ENCODE data around the gene PAPPA. TPM values are rescaled to one million over a fixed set of nuclear protein-coding genes. Genes with fewer than 3 reads are reported as not detected.

Gene PAPPA
- total and polyA plus RNA-seq, 12 donors: 0.22 to 23.9 (median 5.7) TPM

DNA sequence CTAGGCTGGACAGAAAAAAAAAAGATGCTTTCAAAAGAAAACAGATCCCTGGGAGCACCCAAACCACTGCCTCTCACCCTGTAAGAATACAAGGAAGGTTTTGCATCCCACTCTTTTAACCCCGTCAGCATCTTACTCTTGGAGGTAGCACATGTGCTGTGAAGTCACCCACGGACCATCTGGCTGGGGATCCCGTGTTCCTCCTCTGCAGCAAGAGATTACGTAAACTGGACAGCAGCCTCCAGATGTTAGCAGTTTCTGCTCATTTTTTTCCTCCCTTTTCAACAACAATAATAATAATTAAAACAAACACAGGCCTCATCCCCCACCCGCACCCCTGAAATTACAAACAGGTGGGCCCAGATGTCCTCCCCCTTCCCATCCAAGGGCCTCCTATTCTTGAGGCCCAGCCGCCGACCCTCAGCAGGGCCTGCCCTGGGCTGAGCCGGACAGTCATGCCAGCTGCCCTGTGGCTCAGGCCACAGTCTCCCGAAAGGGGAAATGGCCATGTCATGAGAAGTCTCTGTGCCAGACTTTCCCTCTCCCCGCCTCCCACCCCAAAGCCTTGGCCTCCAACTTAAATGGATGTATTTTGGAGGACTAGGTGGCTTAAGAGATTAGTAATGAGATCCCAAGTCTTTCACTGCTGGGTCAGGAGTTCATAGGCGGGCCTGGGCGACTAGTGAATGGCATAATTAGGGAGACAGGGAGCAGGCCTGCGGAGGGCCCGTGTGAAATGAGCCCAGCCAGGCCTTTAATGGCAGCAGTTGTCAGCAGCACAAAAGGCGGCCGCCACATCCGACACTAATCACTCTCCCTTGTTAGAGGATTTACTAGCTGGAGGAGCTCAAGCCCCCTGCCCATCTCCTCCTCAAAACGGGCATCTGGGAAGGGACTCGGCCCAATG is 165.1 kb downstream of the PAPPA start:
- Histone ChIP-seq H3K36me3 (replicated peaks in 1 of 2) (no peaks in the 10 kb centered on the region), H3K9me3 (replicated peaks in 1 of 3) (no peaks in the 10 kb centered on the region), H3K4me3 (no peak overlapping the region), H3K27ac (no peak overlapping the region), H3K4me1 (replicated peaks in 1 of 2) (no peaks in the 10 kb centered on the region), H3K27me3 (no peaks in the 10 kb centered on the region)
- 79 to 87% (median 82%) methylated on average over 16 to 19 of the region's 19 CpGs for WGBS, 4 donors
- no peak for TF ChIP-seq POLR2A (IDR thresholded peaks at IDR 0.05)
- TF ChIP-seq, protein P1, sequence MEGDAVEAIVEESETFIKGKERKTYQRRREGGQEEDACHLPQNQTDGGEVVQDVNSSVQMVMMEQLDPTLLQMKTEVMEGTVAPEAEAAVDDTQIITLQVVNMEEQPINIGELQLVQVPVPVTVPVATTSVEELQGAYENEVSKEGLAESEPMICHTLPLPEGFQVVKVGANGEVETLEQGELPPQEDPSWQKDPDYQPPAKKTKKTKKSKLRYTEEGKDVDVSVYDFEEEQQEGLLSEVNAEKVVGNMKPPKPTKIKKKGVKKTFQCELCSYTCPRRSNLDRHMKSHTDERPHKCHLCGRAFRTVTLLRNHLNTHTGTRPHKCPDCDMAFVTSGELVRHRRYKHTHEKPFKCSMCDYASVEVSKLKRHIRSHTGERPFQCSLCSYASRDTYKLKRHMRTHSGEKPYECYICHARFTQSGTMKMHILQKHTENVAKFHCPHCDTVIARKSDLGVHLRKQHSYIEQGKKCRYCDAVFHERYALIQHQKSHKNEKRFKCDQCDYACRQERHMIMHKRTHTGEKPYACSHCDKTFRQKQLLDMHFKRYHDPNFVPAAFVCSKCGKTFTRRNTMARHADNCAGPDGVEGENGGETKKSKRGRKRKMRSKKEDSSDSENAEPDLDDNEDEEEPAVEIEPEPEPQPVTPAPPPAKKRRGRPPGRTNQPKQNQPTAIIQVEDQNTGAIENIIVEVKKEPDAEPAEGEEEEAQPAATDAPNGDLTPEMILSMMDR (IDR thresholded peaks at IDR 0.05): no peak
- peak in 2 of 7 donors; percentile 16 to 53 for DNase-seq
- intact Hi-C loops (cut with DNase I): no loop called here

DNA sequence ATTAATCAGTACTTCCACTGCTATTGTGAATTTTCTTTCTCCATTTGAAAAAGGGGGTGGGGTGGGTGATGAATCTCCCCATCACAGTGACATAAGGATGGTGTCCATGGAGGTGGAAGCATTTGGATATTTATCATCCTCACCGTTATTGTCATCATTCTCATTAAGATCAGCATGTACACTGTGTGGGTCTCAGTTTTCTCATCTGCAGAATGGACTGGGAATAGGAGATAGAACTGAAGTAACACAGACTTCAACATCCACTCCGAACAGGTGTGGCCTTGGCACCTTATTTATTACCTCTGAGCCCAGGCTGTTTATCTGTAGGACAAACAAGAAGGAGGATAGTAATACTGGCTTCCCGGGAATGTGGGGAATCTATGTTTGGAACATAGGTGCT is 165.9 kb downstream of the PAPPA start:
- Histone ChIP-seq H3K27me3 (no peaks in the 10 kb centered on the region), H3K4me3 (no peak overlapping the region), H3K9me3 (replicated peaks in 1 of 3) (no peaks in the 10 kb centered on the region), H3K36me3 (replicated peaks in 1 of 2) (no peaks in the 10 kb centered on the region), H3K27ac (no peak overlapping the region), H3K4me1 (replicated peaks in 1 of 2) (no peaks in the 10 kb centered on the region)
- DNase-seq: no peak
- 74 to 84% (median 83%) methylated on average over 3 of the region's 3 CpGs for WGBS, 4 donors
- no peak for TF ChIP-seq POLR2A (IDR thresholded peaks at IDR 0.05)
- TF ChIP-seq, protein P1 (IDR thresholded peaks at IDR 0.05): no peak
- intact Hi-C loops (cut with DNase I): no loop called here

DNA sequence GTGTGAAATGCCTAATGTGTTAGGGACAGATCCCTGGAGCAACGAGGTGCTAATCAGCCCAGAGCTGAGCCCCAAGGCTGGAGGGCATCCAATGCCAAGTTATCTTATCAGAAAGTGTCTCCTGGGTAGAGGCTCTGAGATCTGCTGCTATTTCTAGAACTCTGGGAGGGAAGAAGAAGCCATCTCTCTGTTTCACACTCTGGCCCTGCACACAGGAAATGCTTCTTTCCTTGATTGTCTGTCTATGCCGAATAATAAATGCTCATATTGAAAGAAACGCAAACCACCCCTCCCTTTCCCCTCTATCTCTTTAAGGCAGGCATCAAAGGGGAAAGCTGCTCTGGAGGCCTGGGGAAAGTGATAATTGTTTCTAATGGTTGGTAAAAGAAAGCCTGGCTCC is 166.7 kb downstream of the PAPPA start:
- H3K27me3 ChIP-seq: no peaks in the 10 kb centered on the region
- 29 to 44% (median 34%) methylated on average over 3 of the region's 3 CpGs for WGBS, 4 donors
- DNase-seq: no peak
- H3K36me3 ChIP-seq (replicated peaks in 1 of 2): no peaks in the 10 kb centered on the region
- H3K9me3 ChIP-seq (replicated peaks in 1 of 3): no peaks in the 10 kb centered on the region
- intact Hi-C loops (cut with DNase I): no loop called here
- no peak overlapping the region for H3K27ac ChIP-seq
- no peak for TF ChIP-seq POLR2A (IDR thresholded peaks at IDR 0.05)
- TF ChIP-seq, protein P1 (IDR thresholded peaks at IDR 0.05): no peak
- no peak overlapping the region for H3K4me3 ChIP-seq
- no peaks in the 10 kb centered on the region for H3K4me1 ChIP-seq (replicated peaks in 1 of 2)

DNA sequence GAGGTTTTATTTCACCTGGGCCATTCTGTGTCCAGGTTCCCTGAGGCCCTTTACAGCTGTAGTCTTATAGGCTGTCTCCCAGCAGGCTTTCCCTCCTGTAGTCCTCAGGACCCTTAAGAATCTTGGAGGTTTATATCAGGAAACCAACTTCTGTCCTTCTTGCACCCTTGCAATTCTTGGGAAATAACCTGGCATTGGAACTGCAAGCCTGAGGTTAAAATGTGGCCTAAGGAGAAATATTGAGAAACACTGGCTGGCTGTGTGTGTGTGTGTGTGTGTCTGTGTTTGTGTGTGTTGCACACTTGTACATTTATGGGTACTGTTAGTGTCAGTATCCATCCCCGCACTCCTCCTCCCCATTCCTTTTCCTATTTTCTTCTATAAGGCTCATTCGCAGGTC is 168.9 kb downstream of the PAPPA start:
- TF ChIP-seq, protein P1 (IDR thresholded peaks at IDR 0.05): no peak
- TF ChIP-seq POLR2A (IDR thresholded peaks at IDR 0.05): no peak
- intact Hi-C loops (cut with DNase I): no loop called here
- no peaks in the 10 kb centered on the region for H3K4me1 ChIP-seq (replicated peaks in 1 of 2)
- 83 to 90% (median 86%) methylated on average over 2 of the region's 2 CpGs for WGBS, 4 donors
- H3K27ac ChIP-seq: no peak overlapping the region
- H3K36me3 ChIP-seq (replicated peaks in 1 of 2): no peaks in the 10 kb centered on the region
- no peaks in the 10 kb centered on the region for H3K9me3 ChIP-seq (replicated peaks in 1 of 3)
- DNase-seq: no peak
- no peaks in the 10 kb centered on the region for H3K27me3 ChIP-seq
- no peak overlapping the region for H3K4me3 ChIP-seq

Measured in adrenal gland (tissue), 12 donors.